Measurements from ENCODE around the gene TDO2.

TDO2 gene

DNA sequence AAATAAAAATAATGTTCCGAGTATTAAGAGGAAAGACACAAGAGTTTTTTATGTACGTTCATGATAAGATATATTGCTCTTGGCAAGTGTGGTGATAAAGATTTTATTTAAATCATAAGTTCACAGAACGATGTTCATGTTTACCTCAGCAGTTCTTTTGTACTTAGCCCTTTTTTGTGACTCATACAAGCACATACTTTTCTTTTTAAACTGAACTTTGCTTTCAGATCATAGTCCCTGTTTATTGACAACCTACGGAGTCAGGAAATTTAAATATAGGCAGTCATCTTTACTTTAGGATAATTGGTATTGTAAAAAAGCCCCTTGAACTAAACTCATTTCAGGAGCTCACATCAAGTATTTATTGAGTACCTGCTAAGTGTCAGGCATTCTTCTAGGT lies 51.4 kb downstream of the TDO2 start:
- no peak for DNase-seq

DNA sequence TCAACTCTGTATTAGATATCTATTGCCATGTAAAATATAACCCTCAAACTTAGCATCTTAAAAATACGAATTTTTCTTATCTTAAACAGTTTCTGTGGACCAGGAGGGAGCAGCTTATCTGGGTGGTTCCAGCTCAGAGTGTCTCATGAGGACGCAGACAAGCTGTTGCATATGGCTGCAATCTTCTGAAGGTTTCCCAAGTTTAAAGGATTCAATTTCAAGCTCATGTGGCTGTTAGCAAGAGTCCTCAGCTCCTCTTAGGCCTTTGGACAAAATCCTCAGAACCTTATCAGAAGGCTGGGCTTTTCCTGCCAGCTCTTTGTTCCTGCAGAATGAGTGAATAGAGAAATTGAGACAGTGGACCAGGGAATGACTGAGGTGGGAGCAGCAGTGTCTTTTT lies 53.0 kb downstream of the TDO2 start:
- DNase-seq, result no peak

DNA sequence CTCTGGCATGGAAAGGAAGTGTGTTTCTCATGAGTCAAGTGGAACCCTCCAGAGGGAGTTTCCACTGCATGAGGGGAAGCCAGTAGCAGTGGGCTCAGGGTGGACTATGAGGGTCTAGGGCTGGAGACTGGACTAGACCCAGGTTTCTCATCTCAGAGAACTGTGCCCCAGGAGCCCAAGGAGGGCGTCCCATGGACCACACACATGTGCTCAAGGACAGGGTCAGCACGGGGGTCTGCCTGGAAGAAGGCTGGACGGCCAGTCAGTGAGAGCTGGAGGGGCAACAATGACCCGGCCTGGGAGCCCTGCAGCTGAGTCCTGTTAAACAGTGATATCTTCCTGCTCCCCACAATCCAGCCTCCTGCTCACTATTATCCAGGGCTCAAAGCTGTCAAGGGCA lies 55.9 kb downstream of the TDO2 start:
- DNase-seq, result no peak

DNA sequence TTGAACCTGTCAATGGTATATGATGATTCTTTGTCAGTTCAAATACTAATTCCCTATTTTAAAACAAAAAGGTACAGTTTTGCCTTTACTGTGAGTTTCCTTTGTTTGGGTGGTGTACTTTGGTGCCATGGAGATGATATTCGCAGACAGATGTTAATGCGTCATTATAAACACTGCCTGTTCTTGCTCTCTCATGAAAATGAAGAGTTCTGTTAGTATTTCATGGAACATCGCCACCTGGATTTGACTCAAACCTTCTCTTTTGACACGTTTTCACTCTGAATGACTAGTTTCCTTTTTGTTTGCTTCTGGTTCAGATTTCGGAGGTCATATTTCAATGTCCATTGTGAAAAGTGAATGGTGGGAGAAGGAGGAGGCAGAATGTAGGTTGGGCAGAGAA lies 57.0 kb downstream of the TDO2 start:
- no peak for DNase-seq

DNA sequence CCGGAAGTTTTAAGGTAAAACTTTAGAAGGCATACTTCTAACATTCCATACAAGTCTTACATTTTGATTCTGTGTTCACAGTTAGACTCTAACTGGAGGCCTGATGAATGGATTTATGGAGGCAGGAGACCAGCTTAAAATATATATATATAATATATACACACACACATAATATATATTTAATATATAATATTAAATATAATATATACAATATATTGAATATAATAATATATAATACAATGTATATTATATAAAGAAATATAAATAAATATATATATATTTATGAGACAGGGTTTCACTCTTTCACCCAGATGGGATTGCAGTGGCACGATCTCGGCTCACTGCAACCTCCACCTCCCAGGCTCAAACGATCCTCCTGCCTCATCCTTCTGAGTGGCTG lies 58.1 kb downstream of the TDO2 start:
- DNase-seq, result no peak

DNA sequence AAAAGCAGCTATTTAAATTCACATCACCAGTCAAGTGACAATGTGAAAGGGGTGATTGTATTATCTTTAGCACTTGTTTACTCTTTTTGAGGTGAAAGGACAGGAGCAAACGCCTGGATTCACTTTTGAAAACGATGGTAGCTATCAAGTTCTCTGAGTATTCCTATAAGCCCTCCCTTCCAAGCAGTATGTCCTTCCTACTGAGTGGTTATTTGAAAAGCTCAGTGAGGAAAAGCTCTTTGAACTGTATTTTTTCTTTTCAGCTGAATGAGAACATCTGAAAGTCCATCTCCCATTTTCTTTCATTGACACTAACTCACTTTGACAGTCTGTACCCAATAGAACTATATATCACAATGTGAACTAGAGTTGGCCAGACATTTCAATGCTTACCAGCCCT lies 59.3 kb downstream of the TDO2 start:
- no peak for DNase-seq

DNA sequence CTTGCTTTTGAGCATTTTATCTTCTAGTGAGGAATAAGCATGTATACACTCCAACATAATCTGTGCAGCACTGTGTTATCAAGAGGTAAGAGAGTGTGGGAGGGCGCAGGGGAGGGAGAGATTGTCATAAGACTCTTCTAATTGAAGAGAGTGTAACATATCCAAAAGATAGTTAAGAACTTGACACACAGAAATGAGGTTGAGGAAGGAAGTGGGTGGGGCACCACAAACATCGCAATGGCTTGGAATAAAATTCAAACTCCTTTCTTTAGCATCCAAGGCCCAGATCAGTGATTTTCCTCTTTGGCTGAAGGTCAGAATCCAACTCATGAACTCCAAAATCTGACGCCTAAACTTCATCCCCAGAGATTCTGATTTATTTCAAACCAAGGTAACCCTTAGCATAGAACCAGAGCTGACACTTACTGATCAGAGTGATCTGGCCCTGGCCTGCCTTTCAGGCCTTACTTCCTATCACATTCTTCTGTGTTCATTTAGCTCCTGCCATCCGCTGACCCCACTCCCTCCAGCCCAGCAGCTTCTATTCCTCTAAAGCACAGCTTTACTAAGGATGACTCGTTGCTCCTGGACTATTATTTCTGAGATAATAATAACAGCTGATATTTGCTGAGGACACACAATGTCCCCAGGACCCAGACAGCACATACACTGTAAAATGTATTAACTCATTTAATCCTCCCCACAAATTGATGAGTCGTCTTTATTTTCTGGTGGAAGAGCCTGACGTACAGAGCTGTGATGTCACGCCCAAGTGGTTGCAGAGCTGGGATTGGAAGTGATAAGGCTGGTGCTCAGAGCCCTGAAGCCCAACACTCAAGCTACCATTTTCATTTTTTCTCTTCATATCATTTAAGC lies 60.8 kb downstream of the TDO2 start:
- peak; percentile 8 for DNase-seq

DNA sequence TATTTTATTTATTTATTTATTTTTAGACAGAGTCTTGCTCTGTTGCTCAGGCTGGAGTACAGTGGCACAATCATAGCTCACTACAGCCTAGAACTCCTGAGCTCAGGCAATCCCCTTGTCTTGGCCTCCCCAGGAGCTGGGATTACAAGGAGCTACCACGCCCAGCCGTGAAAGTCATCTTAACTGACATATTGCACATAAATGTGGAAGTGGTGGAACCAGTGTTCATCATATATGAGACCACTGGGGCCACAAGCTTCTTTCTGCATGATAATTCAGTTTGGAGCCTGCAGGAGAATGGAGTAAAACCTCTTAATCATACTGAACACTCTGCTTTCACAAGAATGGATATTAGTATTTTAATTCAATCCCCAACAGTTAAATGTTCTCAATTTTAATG lies 62.7 kb downstream of the TDO2 start:
- no peak for DNase-seq

DNA sequence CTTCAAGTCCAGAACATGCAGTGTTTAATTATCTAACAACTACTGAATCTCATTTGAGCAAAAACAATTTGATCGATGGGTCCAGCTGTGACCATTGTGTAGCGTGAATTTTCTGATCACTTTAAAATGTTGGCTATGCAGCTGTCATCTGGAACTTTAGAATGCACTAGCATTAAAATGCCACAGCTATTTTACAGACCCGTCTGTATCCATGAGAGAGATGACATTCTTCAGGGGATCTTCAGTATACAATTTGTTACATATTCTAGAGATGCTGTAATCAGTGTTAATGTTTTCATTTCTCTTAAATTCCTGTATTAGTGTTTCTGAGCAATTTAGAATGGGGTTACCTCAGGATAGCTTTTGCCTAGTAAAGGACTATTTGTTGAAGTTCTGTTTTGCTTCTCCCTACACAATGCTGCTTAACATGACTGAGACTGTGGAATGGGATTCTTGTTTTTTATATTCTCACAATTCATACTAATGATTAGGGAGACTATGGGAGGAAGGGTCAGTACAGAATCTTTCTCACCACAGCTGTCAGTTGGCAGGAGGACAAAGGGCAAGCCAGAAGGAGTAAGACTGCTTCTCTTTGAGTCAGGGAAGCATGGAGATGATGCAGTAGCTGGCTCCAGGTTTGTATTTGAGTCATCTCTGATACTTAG lies 63.4 kb downstream of the TDO2 start:
- DNase-seq, result peak; percentile 66

Data from fibroblast of skin of scalp (primary cell).